ENCODE results near the gene MAML2. TPM values are rescaled to one million over a fixed set of nuclear protein-coding genes. Genes with fewer than 3 reads are reported as not detected.

The MAML2 gene
- total RNA-seq, 1 experiment from 2014 or later, result 2.9 TPM

DNA sequence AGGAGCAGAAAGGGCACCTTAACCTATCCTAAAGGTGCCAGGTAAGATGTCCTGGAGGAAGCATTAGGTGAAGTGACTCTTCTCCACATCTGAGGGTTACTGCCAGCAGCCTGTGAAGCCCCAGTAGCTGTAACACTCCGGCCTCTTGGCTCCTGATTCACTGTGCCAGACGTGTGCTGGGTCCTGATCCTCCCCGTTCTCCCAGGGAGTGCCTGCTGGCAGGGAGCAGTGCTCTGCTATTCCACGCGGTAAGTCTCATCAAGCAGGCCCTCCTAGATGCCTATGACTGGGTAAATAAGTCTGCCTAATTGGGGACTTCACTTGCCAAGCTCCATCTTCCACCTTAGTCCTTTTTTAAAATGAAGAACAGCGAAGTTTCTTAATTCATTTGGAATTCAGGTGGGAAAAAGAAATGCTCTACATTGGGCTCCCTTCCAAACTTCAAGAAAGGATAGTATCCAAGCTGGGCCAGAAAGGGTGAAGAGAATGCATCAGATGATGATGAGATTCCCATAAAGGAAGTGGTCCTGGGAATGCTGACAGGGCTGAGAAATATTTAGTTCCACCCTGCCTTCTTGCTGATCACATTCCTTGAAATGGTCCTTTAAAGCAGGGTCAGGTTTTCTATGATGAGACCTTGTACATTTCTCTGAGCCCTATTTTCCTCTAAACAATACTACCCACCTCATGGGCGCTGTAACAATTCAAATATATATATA lies 188.0 kb downstream of the MAML2 start:
- DNase-seq (ENCODE audit: low read depth, low spot score), result no peak
- no peak for ATAC-seq
- intact Hi-C loops (cut with micrococcal nuclease; ENCODE audit: unreplicated experiment), result no loop called here
- Histone ChIP-seq H3K4me3 (ENCODE audit: low read depth in 2 of 2, low read length in 2 of 2) (no peak overlapping the region), H3K9me3 (ENCODE audit: control insufficient read depth, insufficient read depth, low read depth, low read length) (no peaks in the 10 kb centered on the region), H3K36me3 (ENCODE audit: control insufficient read depth, insufficient read depth, low read length) (no peaks in the 10 kb centered on the region), H3K27me3 (ENCODE audit: control insufficient read depth, insufficient read depth, low read length) (no peaks in the 10 kb centered on the region), H3K4me1 (ENCODE audit: control insufficient read depth, insufficient read depth, low read length) (peaks cover 6% of the 10 kb centered on the region), H3K27ac (ENCODE audit: low read length) (no peak overlapping the region)
- in situ Hi-C loops (cut with HindIII; ENCODE audit: low pct_unique_long_range_greater_than_20kb, low sequenced_read_pairs), result no loop called here
- TF ChIP-seq POLR2AphosphoS5 (IDR thresholded peaks at IDR 0.05; ENCODE audit: low read depth, low read length) (no peak), SIN3A (IDR thresholded peaks at IDR 0.05; ENCODE audit: borderline replicate concordance, insufficient read depth, low read depth, low read length) (no peak), TCF7L2 (IDR thresholded peaks at IDR 0.05; ENCODE audit: low read depth, low read length) (no peak)
- TF ChIP-seq, protein P1, sequence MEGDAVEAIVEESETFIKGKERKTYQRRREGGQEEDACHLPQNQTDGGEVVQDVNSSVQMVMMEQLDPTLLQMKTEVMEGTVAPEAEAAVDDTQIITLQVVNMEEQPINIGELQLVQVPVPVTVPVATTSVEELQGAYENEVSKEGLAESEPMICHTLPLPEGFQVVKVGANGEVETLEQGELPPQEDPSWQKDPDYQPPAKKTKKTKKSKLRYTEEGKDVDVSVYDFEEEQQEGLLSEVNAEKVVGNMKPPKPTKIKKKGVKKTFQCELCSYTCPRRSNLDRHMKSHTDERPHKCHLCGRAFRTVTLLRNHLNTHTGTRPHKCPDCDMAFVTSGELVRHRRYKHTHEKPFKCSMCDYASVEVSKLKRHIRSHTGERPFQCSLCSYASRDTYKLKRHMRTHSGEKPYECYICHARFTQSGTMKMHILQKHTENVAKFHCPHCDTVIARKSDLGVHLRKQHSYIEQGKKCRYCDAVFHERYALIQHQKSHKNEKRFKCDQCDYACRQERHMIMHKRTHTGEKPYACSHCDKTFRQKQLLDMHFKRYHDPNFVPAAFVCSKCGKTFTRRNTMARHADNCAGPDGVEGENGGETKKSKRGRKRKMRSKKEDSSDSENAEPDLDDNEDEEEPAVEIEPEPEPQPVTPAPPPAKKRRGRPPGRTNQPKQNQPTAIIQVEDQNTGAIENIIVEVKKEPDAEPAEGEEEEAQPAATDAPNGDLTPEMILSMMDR (IDR thresholded peaks at IDR 0.05), result no peak
- TF ChIP-seq, protein P2, sequence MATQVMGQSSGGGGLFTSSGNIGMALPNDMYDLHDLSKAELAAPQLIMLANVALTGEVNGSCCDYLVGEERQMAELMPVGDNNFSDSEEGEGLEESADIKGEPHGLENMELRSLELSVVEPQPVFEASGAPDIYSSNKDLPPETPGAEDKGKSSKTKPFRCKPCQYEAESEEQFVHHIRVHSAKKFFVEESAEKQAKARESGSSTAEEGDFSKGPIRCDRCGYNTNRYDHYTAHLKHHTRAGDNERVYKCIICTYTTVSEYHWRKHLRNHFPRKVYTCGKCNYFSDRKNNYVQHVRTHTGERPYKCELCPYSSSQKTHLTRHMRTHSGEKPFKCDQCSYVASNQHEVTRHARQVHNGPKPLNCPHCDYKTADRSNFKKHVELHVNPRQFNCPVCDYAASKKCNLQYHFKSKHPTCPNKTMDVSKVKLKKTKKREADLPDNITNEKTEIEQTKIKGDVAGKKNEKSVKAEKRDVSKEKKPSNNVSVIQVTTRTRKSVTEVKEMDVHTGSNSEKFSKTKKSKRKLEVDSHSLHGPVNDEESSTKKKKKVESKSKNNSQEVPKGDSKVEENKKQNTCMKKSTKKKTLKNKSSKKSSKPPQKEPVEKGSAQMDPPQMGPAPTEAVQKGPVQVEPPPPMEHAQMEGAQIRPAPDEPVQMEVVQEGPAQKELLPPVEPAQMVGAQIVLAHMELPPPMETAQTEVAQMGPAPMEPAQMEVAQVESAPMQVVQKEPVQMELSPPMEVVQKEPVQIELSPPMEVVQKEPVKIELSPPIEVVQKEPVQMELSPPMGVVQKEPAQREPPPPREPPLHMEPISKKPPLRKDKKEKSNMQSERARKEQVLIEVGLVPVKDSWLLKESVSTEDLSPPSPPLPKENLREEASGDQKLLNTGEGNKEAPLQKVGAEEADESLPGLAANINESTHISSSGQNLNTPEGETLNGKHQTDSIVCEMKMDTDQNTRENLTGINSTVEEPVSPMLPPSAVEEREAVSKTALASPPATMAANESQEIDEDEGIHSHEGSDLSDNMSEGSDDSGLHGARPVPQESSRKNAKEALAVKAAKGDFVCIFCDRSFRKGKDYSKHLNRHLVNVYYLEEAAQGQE (IDR thresholded peaks at IDR 0.05; ENCODE audit: insufficient read depth in 1 of 2, low read depth in 2 of 2, low read length in 1 of 2), result no peak
- ChIA-PET CTCF (interaction anchor here (0.6 to 1.3 kb wide), 3 partner anchors 184 to 1638 kb away, joined by 3 to 7 read pairs (median 4); no protein-coding TSS in a partner anchor), POLR2A (no interaction called here)
- no TSS peak for BruUV-seq (replicated peaks)

DNA sequence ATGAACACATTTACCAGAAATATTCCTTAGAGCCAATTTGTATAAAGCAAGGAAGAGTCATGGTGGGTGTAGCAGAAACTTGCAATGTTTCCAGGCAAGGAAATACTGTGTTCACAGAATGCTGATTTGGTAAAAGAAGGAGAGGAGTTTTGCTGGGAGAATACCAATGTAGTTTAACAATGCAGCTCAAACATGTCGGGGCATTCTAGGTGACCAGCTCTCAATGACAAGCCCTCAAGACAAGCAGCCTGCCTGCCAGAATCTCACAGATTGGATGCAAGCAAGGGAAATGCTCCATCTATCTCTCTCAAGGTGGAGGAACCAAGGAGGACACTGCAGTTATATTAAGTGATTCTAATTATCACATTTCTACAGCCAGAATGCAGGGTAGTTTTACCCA lies 190.4 kb downstream of the MAML2 start:
- H3K27me3 ChIP-seq (ENCODE audit: control insufficient read depth, insufficient read depth, low read length), result no peaks in the 10 kb centered on the region
- POLR2A ChIA-PET, result no interaction called here
- no TSS peak for BruUV-seq (replicated peaks)
- H3K4me1 ChIP-seq (ENCODE audit: control insufficient read depth, insufficient read depth, low read length), result peaks cover 6% of the 10 kb centered on the region
- no peak for TF ChIP-seq SIN3A (IDR thresholded peaks at IDR 0.05; ENCODE audit: borderline replicate concordance, insufficient read depth, low read depth, low read length)
- TF ChIP-seq TCF7L2 (IDR thresholded peaks at IDR 0.05; ENCODE audit: low read depth, low read length), result no peak
- TF ChIP-seq, protein P2 (IDR thresholded peaks at IDR 0.05; ENCODE audit: insufficient read depth in 1 of 2, low read depth in 2 of 2, low read length in 1 of 2), result no peak
- TF ChIP-seq, protein P1 (IDR thresholded peaks at IDR 0.05), result no peak
- TF ChIP-seq POLR2AphosphoS5 (IDR thresholded peaks at IDR 0.05; ENCODE audit: low read depth, low read length), result no peak
- ATAC-seq (no peak), DNase-seq (ENCODE audit: low read depth, low spot score) (no peak)
- H3K4me3 ChIP-seq (ENCODE audit: low read depth in 2 of 2, low read length in 2 of 2), result no peak overlapping the region
- H3K9me3 ChIP-seq (ENCODE audit: control insufficient read depth, insufficient read depth, low read depth, low read length), result no peaks in the 10 kb centered on the region
- intact Hi-C loops (cut with micrococcal nuclease; ENCODE audit: unreplicated experiment) (no loop called here), in situ Hi-C loops (cut with HindIII; ENCODE audit: low pct_unique_long_range_greater_than_20kb, low sequenced_read_pairs) (no loop called here)
- CTCF ChIA-PET, result no interaction called here
- no peaks in the 10 kb centered on the region for H3K36me3 ChIP-seq (ENCODE audit: control insufficient read depth, insufficient read depth, low read length)
- H3K27ac ChIP-seq (ENCODE audit: low read length), result no peak overlapping the region

Measured in Panc1 (cell line).